ENCODE data around the gene BSG. TPM values are rescaled to one million over a fixed set of nuclear protein-coding genes. Genes with fewer than 3 reads are reported as not detected.

Gene BSG
- total and polyA plus RNA-seq, 9 of the 15 experiments (the other 6 are each of a cell fraction or from before 2014, with no cell fraction given), result 4.6 to 495 (median 187) TPM

DNA sequence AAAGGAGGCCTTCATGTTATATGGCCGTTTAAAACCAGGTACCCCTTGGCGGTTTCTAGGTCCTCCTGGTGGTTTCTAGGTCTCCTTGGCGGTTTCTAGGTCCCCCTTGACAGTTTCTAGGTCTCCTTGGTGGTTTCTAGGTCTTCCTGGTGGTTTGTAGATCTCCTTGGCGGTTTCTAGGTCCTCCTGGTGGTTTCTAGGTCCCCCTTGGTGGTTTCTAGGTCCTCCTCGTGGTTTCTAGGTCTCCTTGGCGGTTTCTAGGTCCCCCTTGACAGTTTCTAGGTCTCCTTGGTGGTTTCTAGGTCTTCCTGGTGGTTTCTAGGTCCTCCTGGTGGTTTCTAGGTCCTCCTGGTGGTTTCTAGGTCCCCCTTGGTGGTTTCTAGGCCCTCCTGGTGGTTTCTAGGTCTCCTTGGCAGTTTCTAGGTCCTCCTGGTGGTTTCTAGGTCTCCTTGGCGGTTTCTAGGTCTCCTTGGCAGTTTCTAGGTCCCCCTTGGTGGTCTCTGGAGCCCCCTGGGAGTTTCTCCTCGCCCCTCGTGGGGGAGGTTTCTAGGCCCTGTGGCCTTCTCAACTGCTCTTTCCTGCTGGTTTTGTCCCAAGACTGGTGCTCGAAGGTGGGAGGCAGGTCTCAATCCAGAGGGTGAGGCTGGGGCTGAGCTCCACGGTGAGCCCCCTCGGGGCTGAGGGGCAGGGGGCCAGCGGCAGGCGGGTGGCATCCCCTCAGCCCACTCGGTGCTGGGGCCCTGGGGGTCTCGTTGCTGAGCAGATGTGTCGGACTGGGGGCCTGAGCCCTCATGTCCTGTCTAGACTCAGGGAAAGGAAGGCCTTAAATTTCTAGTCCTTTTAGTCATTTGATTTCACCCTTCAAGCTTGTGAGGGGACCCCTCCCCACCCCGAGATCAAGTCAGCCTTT is 25.3 kb downstream of the BSG start (continued):
- TF ChIP-seq ZBTB26 (CRISPR knock-in tag; IDR thresholded peaks at IDR 0.05) (no peak), ZBTB40 (IDR thresholded peaks at IDR 0.05) (no peak), ZBTB40 (CRISPR knock-in tag; IDR thresholded peaks at IDR 0.05) (no peak), SLC30A9 (CRISPR knock-in tag; IDR thresholded peaks at IDR 0.05) (no peak), PHF21A (IDR thresholded peaks at IDR 0.05; ENCODE audit: borderline replicate concordance, low read depth) (peak; percentile 100), CCAR2 (IDR thresholded peaks at IDR 0.05; ENCODE audit: low read depth, low read length) (no peak), BRD9 (IDR thresholded peaks at IDR 0.05; ENCODE audit: low read depth, partially characterized antibody) (no peak), ZSCAN29 (IDR thresholded peaks at IDR 0.05) (peak; percentile 98), CTBP1 (IDR thresholded peaks at IDR 0.05; ENCODE audit: borderline replicate concordance) (no peak), ESRRB (CRISPR knock-in tag; IDR thresholded peaks at IDR 0.05; ENCODE audit: borderline replicate concordance) (no peak), ZNF239 (CRISPR knock-in tag; IDR thresholded peaks at IDR 0.05) (no peak), POLR2AphosphoS5 (IDR thresholded peaks at IDR 0.05; ENCODE audit: control insufficient read depth, insufficient read depth, low read depth, low read length) (peak; percentile 93), ZNF75A (CRISPR knock-in tag; IDR thresholded peaks at IDR 0.05) (no peak), ZNF3 (CRISPR knock-in tag; IDR thresholded peaks at IDR 0.05) (no peak)
- TF ChIP-seq, protein P1, sequence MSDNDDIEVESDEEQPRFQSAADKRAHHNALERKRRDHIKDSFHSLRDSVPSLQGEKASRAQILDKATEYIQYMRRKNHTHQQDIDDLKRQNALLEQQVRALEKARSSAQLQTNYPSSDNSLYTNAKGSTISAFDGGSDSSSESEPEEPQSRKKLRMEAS (CRISPR knock-in tag; IDR thresholded peaks at IDR 0.05), result no peak
- TF ChIP-seq, protein P2, sequence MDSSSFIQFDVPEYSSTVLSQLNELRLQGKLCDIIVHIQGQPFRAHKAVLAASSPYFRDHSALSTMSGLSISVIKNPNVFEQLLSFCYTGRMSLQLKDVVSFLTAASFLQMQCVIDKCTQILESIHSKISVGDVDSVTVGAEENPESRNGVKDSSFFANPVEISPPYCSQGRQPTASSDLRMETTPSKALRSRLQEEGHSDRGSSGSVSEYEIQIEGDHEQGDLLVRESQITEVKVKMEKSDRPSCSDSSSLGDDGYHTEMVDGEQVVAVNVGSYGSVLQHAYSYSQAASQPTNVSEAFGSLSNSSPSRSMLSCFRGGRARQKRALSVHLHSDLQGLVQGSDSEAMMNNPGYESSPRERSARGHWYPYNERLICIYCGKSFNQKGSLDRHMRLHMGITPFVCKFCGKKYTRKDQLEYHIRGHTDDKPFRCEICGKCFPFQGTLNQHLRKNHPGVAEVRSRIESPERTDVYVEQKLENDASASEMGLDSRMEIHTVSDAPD (CRISPR knock-in tag; IDR thresholded peaks at IDR 0.05), result peak; percentile 68; the same call in 1 of the 2 replicates
